ENCODE data around the gene PHTF1.

PHTF1 gene

DNA sequence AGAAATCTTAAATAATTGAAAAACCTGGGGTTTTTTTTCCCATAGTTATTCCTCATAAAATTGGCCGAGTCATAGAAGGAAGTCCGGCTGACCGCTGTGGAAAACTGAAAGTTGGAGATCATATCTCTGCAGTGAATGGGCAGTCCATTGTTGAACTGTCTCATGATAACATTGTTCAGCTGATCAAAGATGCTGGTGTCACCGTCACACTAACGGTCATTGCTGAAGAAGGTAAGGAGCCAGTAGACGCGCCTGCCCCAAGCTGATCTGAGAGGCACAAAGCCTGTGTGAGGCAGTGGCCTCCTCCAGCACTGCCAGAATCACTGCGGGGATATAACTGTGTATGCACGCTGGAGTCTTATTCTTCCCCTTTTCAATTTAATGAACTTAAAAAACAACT, 100.3 kb downstream of the PHTF1 start:
- no peak for TF ChIP-seq CTCF (IDR thresholded peaks at IDR 0.05; ENCODE audit: insufficient read depth, low read depth, low read length, missing control alignments)
- no peak for DNase-seq (ENCODE audit: low read depth)
- no peak overlapping the region for H3K4me3 ChIP-seq (ENCODE audit: low read depth, low read length)

DNA sequence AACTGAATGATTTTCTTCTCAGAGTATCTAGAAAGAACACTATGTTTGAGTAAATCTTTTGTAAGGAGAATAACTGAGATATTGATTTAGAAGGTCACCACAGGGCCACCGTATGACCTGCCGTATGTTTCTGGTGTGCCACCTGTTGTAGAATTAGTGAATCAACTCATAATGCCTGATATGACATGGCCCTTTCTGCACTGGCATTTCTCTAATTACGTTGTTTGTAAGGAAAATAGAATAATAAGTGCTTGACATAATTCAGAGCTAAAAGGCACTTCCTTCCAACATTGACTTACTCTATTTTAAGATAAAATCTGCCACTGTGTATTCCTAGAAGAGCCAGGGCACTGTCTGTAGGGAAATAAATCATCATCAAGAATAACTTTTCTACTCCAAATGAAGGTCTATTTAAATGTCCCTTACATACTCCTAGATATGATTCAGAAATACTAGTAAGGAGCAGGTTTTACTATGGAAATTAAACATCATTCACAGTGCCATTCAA, 101.7 kb downstream of the PHTF1 start:
- no peak overlapping the region for H3K4me3 ChIP-seq (ENCODE audit: low read depth, low read length)
- DNase-seq (ENCODE audit: low read depth), result peak; percentile 13
- TF ChIP-seq CTCF (IDR thresholded peaks at IDR 0.05; ENCODE audit: insufficient read depth, low read depth, low read length, missing control alignments), result no peak

GRCh38 chr1:113657126-113657525, 102.2 kb downstream of the PHTF1 start:
- H3K4me3 ChIP-seq (ENCODE audit: low read depth, low read length), result no peak overlapping the region
- DNase-seq (ENCODE audit: low read depth), result peak; percentile 20
- TF ChIP-seq CTCF (IDR thresholded peaks at IDR 0.05; ENCODE audit: insufficient read depth, low read depth, low read length, missing control alignments), result no peak

GRCh38 chr1:113654883-113655282, 104.4 kb downstream of the PHTF1 start:
- no peak overlapping the region for H3K4me3 ChIP-seq (ENCODE audit: low read depth, low read length)
- no peak for DNase-seq (ENCODE audit: low read depth)
- TF ChIP-seq CTCF (IDR thresholded peaks at IDR 0.05; ENCODE audit: insufficient read depth, low read depth, low read length, missing control alignments), result no peak

DNA sequence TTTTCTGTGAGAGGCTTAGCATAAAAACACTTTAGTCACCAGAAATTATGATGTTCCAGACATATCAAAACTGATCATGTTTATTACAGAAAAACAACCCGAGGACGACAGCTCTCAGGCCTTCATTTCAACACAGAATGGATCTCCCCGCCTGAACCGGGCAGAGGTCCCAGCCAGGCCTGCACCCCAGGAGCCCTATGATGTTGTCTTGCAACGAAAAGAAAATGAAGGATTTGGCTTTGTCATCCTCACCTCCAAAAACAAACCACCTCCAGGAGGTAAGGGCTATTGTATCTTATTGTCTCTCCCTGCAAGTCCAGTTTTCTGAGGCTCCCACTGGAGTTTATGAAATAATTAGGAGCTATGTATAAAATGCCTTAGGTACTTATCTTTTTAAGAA, 105.5 kb downstream of the PHTF1 start:
- no peak for TF ChIP-seq CTCF (IDR thresholded peaks at IDR 0.05; ENCODE audit: insufficient read depth, low read depth, low read length, missing control alignments)
- H3K4me3 ChIP-seq (ENCODE audit: low read depth, low read length), result no peak overlapping the region
- no peak for DNase-seq (ENCODE audit: low read depth)

DNA sequence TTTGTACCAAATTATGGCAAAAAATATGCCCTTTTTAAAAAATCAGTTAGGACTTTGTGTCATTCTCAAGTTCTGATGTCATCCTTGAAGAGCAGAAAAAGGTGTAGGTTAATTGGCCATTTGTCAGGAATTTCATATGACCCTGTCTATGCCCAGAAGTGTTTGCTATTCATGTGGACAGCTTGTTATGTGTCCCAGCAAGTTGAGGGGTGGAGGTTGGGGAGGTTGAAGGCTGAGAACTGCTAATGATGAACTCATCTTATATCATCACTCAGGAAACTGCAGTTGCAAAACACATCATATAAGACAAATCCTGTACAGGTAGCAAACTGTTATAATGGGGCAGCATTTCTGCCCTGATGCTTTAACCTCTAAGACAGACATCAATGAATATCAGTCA, 106.5 kb downstream of the PHTF1 start:
- TF ChIP-seq CTCF (IDR thresholded peaks at IDR 0.05; ENCODE audit: insufficient read depth, low read depth, low read length, missing control alignments), result no peak
- DNase-seq (ENCODE audit: low read depth), result no peak

DNA sequence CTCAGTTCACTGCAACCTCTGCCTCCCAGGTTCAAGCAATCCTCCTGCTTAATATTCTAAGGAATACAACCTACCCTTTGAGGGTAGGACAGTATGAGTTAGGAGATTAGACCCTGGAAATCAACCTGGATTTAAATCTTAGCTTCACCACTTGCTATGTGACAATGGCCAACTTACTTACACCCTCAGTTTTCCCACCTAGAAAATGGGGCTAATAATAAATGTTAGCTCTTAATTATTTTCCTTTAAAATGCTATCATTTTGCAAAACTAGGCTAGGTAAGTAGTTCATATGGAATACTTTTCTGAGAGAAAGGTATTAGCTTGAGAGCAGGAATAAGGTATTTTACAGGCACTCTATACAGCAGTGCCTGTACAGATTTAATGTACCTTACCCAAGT, 110.8 kb downstream of the PHTF1 start:
- no peak for TF ChIP-seq CTCF (IDR thresholded peaks at IDR 0.05; ENCODE audit: insufficient read depth, low read depth, low read length, missing control alignments)
- no peak overlapping the region for H3K4me3 ChIP-seq (ENCODE audit: low read depth, low read length)
- DNase-seq (ENCODE audit: low read depth), result no peak

More for the DNA sequence above, 106.5 kb downstream of the PHTF1 start:
- no peak overlapping the region for H3K4me3 ChIP-seq (ENCODE audit: low read depth, low read length)
